HEK293 (cell line): Measurements from ENCODE around the gene SZRD1.

Experiments
- KLF16 ChIP-seq: fragments of 450-650 bp; formaldehyde crosslinking; IDR thresholded peaks from 2 replicates; pipeline ENCODE4 v1.5.1; 2017; ENCODE audit warnings: missing biosample characterization, missing genetic modification characterization
- ZBTB7A ChIP-seq: fragments of 450-650 bp; formaldehyde crosslinking; IDR thresholded peaks from 2 replicates; pipeline ENCODE4 v1.5.1; 2016; ENCODE audit warnings: low read depth, missing biosample characterization, missing genetic modification characterization
- ZNF184 ChIP-seq: fragments of 450-650 bp; IDR thresholded peaks from 2 replicates; pipeline ENCODE4 v1.5.1; 2018; ENCODE audit warnings: missing biosample characterization, mild to moderate bottlenecking, missing genetic modification characterization
- ZNF223 ChIP-seq: fragments of 450-650 bp; formaldehyde crosslinking; IDR thresholded peaks from 2 replicates; pipeline ENCODE4 v1.5.1; 2016; ENCODE audit warnings: missing biosample characterization, missing genetic modification characterization
- ZNF354C ChIP-seq: fragments of 450-650 bp; formaldehyde crosslinking; IDR thresholded peaks from 2 replicates; pipeline ENCODE4 v1.5.1; 2016; ENCODE audit warnings: missing biosample characterization, missing genetic modification characterization, low read depth, borderline replicate concordance
- ZNF555 ChIP-seq: fragments of 450-650 bp; formaldehyde crosslinking; conservative IDR thresholded peaks from 2 replicates; pipeline ENCODE4 v1.5.1; 2017; ENCODE audit warnings: missing biosample characterization, mild to moderate bottlenecking, missing genetic modification characterization, inconsistent platforms
- ZNF560 ChIP-seq: fragments of 450-650 bp; formaldehyde crosslinking; IDR thresholded peaks from 2 replicates; pipeline ENCODE4 v1.5.1; 2017; ENCODE audit warnings: missing biosample characterization, missing genetic modification characterization, borderline replicate concordance
- ZNF571 ChIP-seq: fragments of 450-650 bp; formaldehyde crosslinking; IDR thresholded peaks from 2 replicates; pipeline ENCODE4 v1.5.0; 2017; ENCODE audit warnings: missing biosample characterization, missing genetic modification characterization
- ZSCAN30 ChIP-seq: fragments of 450-650 bp; IDR thresholded peaks from 2 replicates; pipeline ENCODE4 v1.5.1; 2018; ENCODE audit warnings: missing biosample characterization, mild to moderate bottlenecking, missing genetic modification characterization, moderate library complexity
- TF ChIP-seq, protein P1 (sequence below): fragments of 450-650 bp; formaldehyde crosslinking; IDR thresholded peaks from 2 replicates; pipeline ENCODE4 v1.5.1; 2016; ENCODE audit warnings: missing biosample characterization, missing genetic modification characterization, low read depth
- TF ChIP-seq, protein P2 (sequence below): fragments of 450-650 bp; formaldehyde crosslinking; IDR thresholded peaks from 2 replicates; pipeline ENCODE4 v1.5.1; 2016; ENCODE audit warnings: missing biosample characterization, missing genetic modification characterization
- TF ChIP-seq, protein P3 (sequence below): fragments of 450-650 bp; formaldehyde crosslinking; IDR thresholded peaks from 2 replicates; pipeline ENCODE4 v1.5.1; 2016; ENCODE audit warnings: missing biosample characterization, missing genetic modification characterization

DNA sequence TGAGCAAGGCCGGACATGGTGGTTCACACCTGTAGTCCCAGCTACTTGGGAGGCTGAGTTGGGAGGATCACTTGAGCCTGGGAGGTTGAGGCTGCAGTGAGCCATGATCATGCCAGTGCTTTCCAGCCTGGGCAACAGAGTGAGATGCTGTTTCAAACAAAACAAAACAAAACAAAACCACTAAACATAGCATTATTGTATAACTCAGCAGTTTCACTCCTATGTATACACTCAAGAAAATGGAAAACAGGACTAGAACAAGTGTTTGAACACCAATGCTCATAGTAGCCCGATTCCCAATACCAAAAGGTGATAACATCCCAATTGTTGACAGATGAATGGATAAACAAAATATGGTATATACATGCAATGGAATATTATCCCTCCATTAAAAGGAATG, 71.5 kb downstream of the SZRD1 start:
- TF ChIP-seq, protein P1, sequence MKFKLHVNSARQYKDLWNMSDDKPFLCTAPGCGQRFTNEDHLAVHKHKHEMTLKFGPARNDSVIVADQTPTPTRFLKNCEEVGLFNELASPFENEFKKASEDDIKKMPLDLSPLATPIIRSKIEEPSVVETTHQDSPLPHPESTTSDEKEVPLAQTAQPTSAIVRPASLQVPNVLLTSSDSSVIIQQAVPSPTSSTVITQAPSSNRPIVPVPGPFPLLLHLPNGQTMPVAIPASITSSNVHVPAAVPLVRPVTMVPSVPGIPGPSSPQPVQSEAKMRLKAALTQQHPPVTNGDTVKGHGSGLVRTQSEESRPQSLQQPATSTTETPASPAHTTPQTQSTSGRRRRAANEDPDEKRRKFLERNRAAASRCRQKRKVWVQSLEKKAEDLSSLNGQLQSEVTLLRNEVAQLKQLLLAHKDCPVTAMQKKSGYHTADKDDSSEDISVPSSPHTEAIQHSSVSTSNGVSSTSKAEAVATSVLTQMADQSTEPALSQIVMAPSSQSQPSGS = no peak
- no peak for TF ChIP-seq ZNF555 (tag by site-specific recombination)
- no peak for TF ChIP-seq ZNF184 (tag by site-specific recombination)
- no peak for TF ChIP-seq ZSCAN30 (tag by site-specific recombination)
- no peak for TF ChIP-seq ZNF560
- TF ChIP-seq ZNF571 (tag by site-specific recombination) = no peak
- TF ChIP-seq KLF16 (tag by site-specific recombination) = no peak
- TF ChIP-seq, protein P2, sequence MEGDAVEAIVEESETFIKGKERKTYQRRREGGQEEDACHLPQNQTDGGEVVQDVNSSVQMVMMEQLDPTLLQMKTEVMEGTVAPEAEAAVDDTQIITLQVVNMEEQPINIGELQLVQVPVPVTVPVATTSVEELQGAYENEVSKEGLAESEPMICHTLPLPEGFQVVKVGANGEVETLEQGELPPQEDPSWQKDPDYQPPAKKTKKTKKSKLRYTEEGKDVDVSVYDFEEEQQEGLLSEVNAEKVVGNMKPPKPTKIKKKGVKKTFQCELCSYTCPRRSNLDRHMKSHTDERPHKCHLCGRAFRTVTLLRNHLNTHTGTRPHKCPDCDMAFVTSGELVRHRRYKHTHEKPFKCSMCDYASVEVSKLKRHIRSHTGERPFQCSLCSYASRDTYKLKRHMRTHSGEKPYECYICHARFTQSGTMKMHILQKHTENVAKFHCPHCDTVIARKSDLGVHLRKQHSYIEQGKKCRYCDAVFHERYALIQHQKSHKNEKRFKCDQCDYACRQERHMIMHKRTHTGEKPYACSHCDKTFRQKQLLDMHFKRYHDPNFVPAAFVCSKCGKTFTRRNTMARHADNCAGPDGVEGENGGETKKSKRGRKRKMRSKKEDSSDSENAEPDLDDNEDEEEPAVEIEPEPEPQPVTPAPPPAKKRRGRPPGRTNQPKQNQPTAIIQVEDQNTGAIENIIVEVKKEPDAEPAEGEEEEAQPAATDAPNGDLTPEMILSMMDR (tag by site-specific recombination) = no peak
- TF ChIP-seq, protein P3, sequence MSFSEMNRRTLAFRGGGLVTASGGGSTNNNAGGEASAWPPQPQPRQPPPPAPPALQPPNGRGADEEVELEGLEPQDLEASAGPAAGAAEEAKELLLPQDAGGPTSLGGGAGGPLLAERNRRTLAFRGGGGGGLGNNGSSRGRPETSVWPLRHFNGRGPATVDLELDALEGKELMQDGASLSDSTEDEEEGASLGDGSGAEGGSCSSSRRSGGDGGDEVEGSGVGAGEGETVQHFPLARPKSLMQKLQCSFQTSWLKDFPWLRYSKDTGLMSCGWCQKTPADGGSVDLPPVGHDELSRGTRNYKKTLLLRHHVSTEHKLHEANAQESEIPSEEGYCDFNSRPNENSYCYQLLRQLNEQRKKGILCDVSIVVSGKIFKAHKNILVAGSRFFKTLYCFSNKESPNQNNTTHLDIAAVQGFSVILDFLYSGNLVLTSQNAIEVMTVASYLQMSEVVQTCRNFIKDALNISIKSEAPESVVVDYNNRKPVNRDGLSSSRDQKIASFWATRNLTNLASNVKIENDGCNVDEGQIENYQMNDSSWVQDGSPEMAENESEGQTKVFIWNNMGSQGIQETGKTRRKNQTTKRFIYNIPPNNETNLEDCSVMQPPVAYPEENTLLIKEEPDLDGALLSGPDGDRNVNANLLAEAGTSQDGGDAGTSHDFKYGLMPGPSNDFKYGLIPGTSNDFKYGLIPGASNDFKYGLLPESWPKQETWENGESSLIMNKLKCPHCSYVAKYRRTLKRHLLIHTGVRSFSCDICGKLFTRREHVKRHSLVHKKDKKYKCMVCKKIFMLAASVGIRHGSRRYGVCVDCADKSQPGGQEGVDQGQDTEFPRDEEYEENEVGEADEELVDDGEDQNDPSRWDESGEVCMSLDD (tag by site-specific recombination) = no peak
- TF ChIP-seq ZNF223 (tag by site-specific recombination) = no peak
- TF ChIP-seq ZNF354C (tag by site-specific recombination) = no peak
- no peak for TF ChIP-seq ZBTB7A (tag by site-specific recombination)
